Measurements from ENCODE around the gene ADRB2. TPM values are rescaled to one million over a fixed set of nuclear protein-coding genes. Genes with fewer than 3 reads are reported as not detected.

Gene ADRB2
- total RNA-seq, 4 donors from 2014 or later: 2.8 to 11.8 (median 4.5) TPM

GRCh38 chr5:148839960-148840359 lies 13.5 kb downstream of the ADRB2 start:
- no peaks in the 10 kb centered on the region for H3K36me3 ChIP-seq
- ATAC-seq: no peak
- no peak for TF ChIP-seq POLR2A (IDR thresholded peaks at IDR 0.05)
- TF ChIP-seq CTCF (IDR thresholded peaks at IDR 0.05): no peak
- TF ChIP-seq POLR2AphosphoS5 (IDR thresholded peaks at IDR 0.05): no peak
- no peak for TF ChIP-seq EP300 (IDR thresholded peaks at IDR 0.05)
- peaks cover 0 to 15% (median 0%) of the 10 kb centered on the region in 3 donors for H3K4me1 ChIP-seq
- H3K9me3 ChIP-seq: no peaks in the 10 kb centered on the region
- no peaks in the 10 kb centered on the region for H3K27me3 ChIP-seq
- WGBS, 2 donors (ENCODE audit: low coverage in 1 of 2): 81 to 88% methylated on average over 1 to 4 of the region's 4 CpGs
- no peak overlapping the region for H3K4me3 ChIP-seq
- H3K27ac ChIP-seq: no peak overlapping the region

GRCh38 chr5:148840531-148840930 lies 14.1 kb downstream of the ADRB2 start:
- Histone ChIP-seq H3K9me3 (no peaks in the 10 kb centered on the region), H3K27me3 (no peaks in the 10 kb centered on the region), H3K27ac (no peak overlapping the region), H3K4me3 (no peak overlapping the region), H3K36me3 (no peaks in the 10 kb centered on the region), H3K4me1 (peaks cover 0 to 15% (median 0%) of the 10 kb centered on the region in 3 donors)
- no peak for ATAC-seq
- no peak for TF ChIP-seq EP300 (IDR thresholded peaks at IDR 0.05)
- TF ChIP-seq CTCF (IDR thresholded peaks at IDR 0.05): no peak
- TF ChIP-seq POLR2AphosphoS5 (IDR thresholded peaks at IDR 0.05): no peak
- no peak for TF ChIP-seq POLR2A (IDR thresholded peaks at IDR 0.05)
- 80% methylated on average over 1 of the region's 1 CpG; no CpG with 5 or more reads in 1 of the 2 donors for WGBS, 2 donors (ENCODE audit: low coverage in 1 of 2)

- Histone ChIP-seq H3K4me1 (peaks cover 0 to 15% (median 0%) of the 10 kb centered on the region in 3 donors), H3K9me3 (no peaks in the 10 kb centered on the region), H3K4me3 (no peak overlapping the region), H3K36me3 (no peaks in the 10 kb centered on the region), H3K27me3 (no peaks in the 10 kb centered on the region), H3K27ac (no peak overlapping the region)
- no peak for ATAC-seq
- TF ChIP-seq POLR2A (IDR thresholded peaks at IDR 0.05) (no peak), CTCF (IDR thresholded peaks at IDR 0.05) (no peak), POLR2AphosphoS5 (IDR thresholded peaks at IDR 0.05) (no peak), EP300 (IDR thresholded peaks at IDR 0.05) (no peak)
- 31 to 42% methylated on average over 3 of the region's 3 CpGs for WGBS, 2 donors (ENCODE audit: low coverage in 1 of 2)
Measured at GRCh38 chr5:148841519-148841918, 15.1 kb downstream of the ADRB2 start.

GRCh38 chr5:148842161-148842560 lies 15.8 kb downstream of the ADRB2 start:
- no peak for TF ChIP-seq EP300 (IDR thresholded peaks at IDR 0.05)
- TF ChIP-seq CTCF (IDR thresholded peaks at IDR 0.05): no peak
- TF ChIP-seq POLR2AphosphoS5 (IDR thresholded peaks at IDR 0.05): no peak
- no peak for TF ChIP-seq POLR2A (IDR thresholded peaks at IDR 0.05)
- Histone ChIP-seq H3K9me3 (no peaks in the 10 kb centered on the region), H3K27me3 (no peaks in the 10 kb centered on the region), H3K36me3 (no peaks in the 10 kb centered on the region), H3K27ac (no peak overlapping the region), H3K4me3 (no peak overlapping the region), H3K4me1 (peaks cover 0 to 15% (median 0%) of the 10 kb centered on the region in 3 donors)
- WGBS, 2 donors (ENCODE audit: low coverage in 1 of 2): 100% methylated on average over 2 of the region's 2 CpGs; no CpG with 5 or more reads in 1 of the 2 donors
- ATAC-seq: no peak

GRCh38 chr5:148843510-148844318 lies 17.3 kb downstream of the ADRB2 start:
- H3K27ac ChIP-seq: no peak overlapping the region
- ATAC-seq: no peak
- peaks cover 0 to 15% (median 0%) of the 10 kb centered on the region in 3 donors for H3K4me1 ChIP-seq
- H3K9me3 ChIP-seq: no peaks in the 10 kb centered on the region
- H3K36me3 ChIP-seq: no peaks in the 10 kb centered on the region
- WGBS, 2 donors (ENCODE audit: low coverage in 1 of 2): 57 to 59% methylated on average over 8 to 9 of the region's 10 CpGs
- no peak for TF ChIP-seq POLR2A (IDR thresholded peaks at IDR 0.05)
- TF ChIP-seq POLR2AphosphoS5 (IDR thresholded peaks at IDR 0.05): no peak
- no peak for TF ChIP-seq EP300 (IDR thresholded peaks at IDR 0.05)
- no peak for TF ChIP-seq CTCF (IDR thresholded peaks at IDR 0.05)
- no peak overlapping the region for H3K4me3 ChIP-seq
- no peaks in the 10 kb centered on the region for H3K27me3 ChIP-seq

Data from gastroesophageal sphincter (tissue), 4 donors.